T-cell (primary cell): ENCODE measurements around the gene SLC27A2. TPM values are rescaled to one million over a fixed set of nuclear protein-coding genes. Genes with fewer than 3 reads are reported as not detected.
A peak's percentile ranks its signal among the peaks of the same experiment; 100 is the strongest.

Experiments used
- ATAC-seq, 4 experiments: fragments of 200-7000 bp in 3 of 4; fragments of 150-1000 bp in 1 of 4; cut with Tn5 transposase; replicated peaks in 1 of 4; 1 replicate in 3 of 4; 2 replicates in 1 of 4; pipeline ENCODE4 v1.10.0; 2021; ENCODE audit warnings: moderate library complexity in 3 of 4, mild to moderate bottlenecking in 2 of 4, moderate number of reproducible peaks in 1 of 4
- CTCF ChIA-PET, 2 donors: fragments of 300-600 bp; sonication (Branson Sonifier 250); formaldehyde crosslinking; loops; one replicate each; lab custom pipeline; 2022; ENCODE audit warnings: antibody characterized with exemption in 2 of 2; lab: Charles Lee
- POLR2A ChIA-PET, 2 donors: fragments of 300-600 bp; sonication (Branson Sonifier 250); formaldehyde crosslinking; loops; one replicate each; lab custom pipeline; 2022; ENCODE audit warnings: antibody characterized with exemption in 2 of 2; lab: Charles Lee
- DNase-seq, 35 experiments: peaks; one replicate each; pipeline versions ENCODE4 v3.0.0 to v3.0.0-alpha.2; 2013 to 2023
- H3K27ac ChIP-seq: one replicate; pipeline ENCODE4 v1.5.1; 2013; ENCODE audit warnings: low read length
- H3K27me3 ChIP-seq, 2 experiments: replicated peaks in 1 of 2; 1 replicate in 1 of 2; 2 replicates in 1 of 2; pipeline versions ENCODE4 v1.6.1 to v1.7.0; 2013; ENCODE audit warnings: low read length in 1 of 2, mixed read lengths in 1 of 2; ENCODE audit not compliant: control insufficient read depth in 2 of 2, insufficient read depth in 2 of 2; ENCODE audit errors: extremely low read depth in 1 of 2
- H3K36me3 ChIP-seq, 2 donors: 1 replicate in 1 of 2; 2 replicates in 1 of 2; pipeline versions ENCODE4 v1.6.1 to v1.7.0; 2013; ENCODE audit warnings: low read length in 1 of 2; ENCODE audit not compliant: control insufficient read depth in 2 of 2, insufficient read depth in 1 of 2; ENCODE audit errors: extremely low read depth in 1 of 2
- H3K4me1 ChIP-seq, 2 experiments: 1 replicate in 1 of 2; 2 replicates in 1 of 2; pipeline versions ENCODE4 v1.6.1 to v1.7.0; 2013; ENCODE audit warnings: low read length in 2 of 2, mixed read lengths in 1 of 2; ENCODE audit not compliant: insufficient read depth in 2 of 2, control insufficient read depth in 1 of 2; ENCODE audit errors: extremely low read depth in 1 of 2
- H3K4me3 ChIP-seq, 2 donors: 1 replicate in 1 of 2; 2 replicates in 1 of 2; pipeline versions ENCODE4 v1.5.1 to v1.7.0; 2013; ENCODE audit warnings: mild to moderate bottlenecking in 2 of 2, low read length in 1 of 2, moderate library complexity in 1 of 2; ENCODE audit not compliant: control insufficient read depth in 1 of 2; ENCODE audit errors: extremely low read depth in 1 of 2
- H3K9me3 ChIP-seq: 2 replicates; pipeline ENCODE4 v1.7.0; 2013
- H3K27ac Mint-ChIP-seq, 2 donors: one replicate each; pipeline ENCODE4 v1.8.0; 2020 to 2021; ENCODE audit warnings: mild to moderate bottlenecking in 2 of 2, mixed read lengths in 2 of 2
- H3K27me3 Mint-ChIP-seq, 2 donors: one replicate each; pipeline ENCODE4 v1.8.0; 2021 to 2022; ENCODE audit warnings: mixed read lengths in 2 of 2
- H3K36me3 Mint-ChIP-seq: one replicate; pipeline ENCODE4 v1.8.0; 2021; ENCODE audit warnings: mixed read lengths
- H3K4me1 Mint-ChIP-seq, 3 donors: one replicate each; pipeline ENCODE4 v1.8.0; 2020 to 2022; ENCODE audit warnings: mixed read lengths in 3 of 3, mild to moderate bottlenecking in 1 of 3
- H3K4me3 Mint-ChIP-seq, 3 donors: one replicate each; pipeline ENCODE4 v1.8.0; 2020 to 2022; ENCODE audit warnings: mild to moderate bottlenecking in 3 of 3, mixed read lengths in 3 of 3, moderate library complexity in 3 of 3
- H3K9me3 Mint-ChIP-seq, 3 donors: one replicate each; pipeline ENCODE4 v1.8.0; 2020 to 2022; ENCODE audit warnings: mixed read lengths in 3 of 3
- WGBS: methylation state at CpG from one replicate; pipeline ENCODE4 v1.1.5; 2013; ENCODE audit warnings: missing lambda C conversion rate; ENCODE audit not compliant: insufficient coverage; 5-methylcytosine and 5-hydroxymethylcytosine counted together
- total RNA-seq, 35 experiments: library from RNA in 6 of 35; stranded (reverse) in 6 of 35; fragments of 120-200 nt in 1 of 35; gene quantifications; one replicate each; pipeline versions ENCODE4 v1.2.1 to v1.2.4 and lab custom pipeline; 2013 to 2026

SLC27A2 gene
- total RNA-seq, 5 donors from 2014 or later (not counting 1 experiment from before 2014, with no cell fraction given): 0.56 to 1.1 (median 0.70) TPM

- CTCF ChIA-PET: interaction anchor here in 1 of 2 donors (0.5 kb wide), 1 partner anchor 601 kb away, joined by 5 read pairs; no protein-coding TSS in a partner anchor
- no peaks in the 10 kb centered on the region for H3K36me3 ChIP-seq
- no peak for DNase-seq
- Mint-ChIP-seq H3K4me1 (peaks cover 15 to 18% (median 18%) of the 10 kb centered on the region in 3 donors), H3K27ac (no peak overlapping the region), H3K36me3 (no peaks in the 10 kb centered on the region), H3K9me3 (no peaks in the 10 kb centered on the region), H3K27me3 (peaks cover 25 to 33% of the 10 kb centered on the region in 2 donors), H3K4me3 (peak overlapping the region in 2 of 3 donors; percentile 14 to 27)
- H3K4me1 ChIP-seq: peaks cover 0 to 14% of the 10 kb centered on the region in 2 experiments
- 89% methylated on average over 6 of the region's 7 CpGs for WGBS
- H3K4me3 ChIP-seq: no peak overlapping the region
- POLR2A ChIA-PET: no interaction called here
- H3K9me3 ChIP-seq: no peaks in the 10 kb centered on the region
- H3K27me3 ChIP-seq: peaks cover 0 to 18% of the 10 kb centered on the region in 2 experiments
- ATAC-seq: no peak
- no peak overlapping the region for H3K27ac ChIP-seq
These were observed 1.4 kb upstream of the SLC27A2 start for GRCh38 chr15:50180582-50180981.

GRCh38 chr15:50181201-50181968 is 611 bp upstream of the SLC27A2 start:
- no peak overlapping the region for H3K27ac ChIP-seq
- no peaks in the 10 kb centered on the region for H3K36me3 Mint-ChIP-seq
- peak overlapping the region in 1 of 2 donors; percentile 79 for H3K4me3 ChIP-seq
- ATAC-seq (no peak), DNase-seq (no peak)
- peak overlapping the region; percentile 50 to 97 (median 86) for H3K4me3 Mint-ChIP-seq
- peaks cover 0 to 14% of the 10 kb centered on the region in 2 experiments for H3K4me1 ChIP-seq
- ChIA-PET POLR2A (no interaction called here), CTCF (interaction anchor here in 1 of 2 donors (2.0 kb wide), 1 partner anchor 134 kb away, joined by 14 read pairs; no protein-coding TSS in a partner anchor)
- H3K4me1 Mint-ChIP-seq: peaks cover 15 to 18% (median 18%) of the 10 kb centered on the region in 3 donors
- H3K9me3 ChIP-seq: no peaks in the 10 kb centered on the region
- H3K36me3 ChIP-seq: no peaks in the 10 kb centered on the region
- peaks cover 25 to 33% of the 10 kb centered on the region in 2 donors for H3K27me3 Mint-ChIP-seq
- WGBS: 74% methylated on average over 9 of the region's 16 CpGs
- no peak overlapping the region for H3K27ac Mint-ChIP-seq
- H3K9me3 Mint-ChIP-seq: no peaks in the 10 kb centered on the region
- peaks cover 0 to 18% of the 10 kb centered on the region in 2 experiments for H3K27me3 ChIP-seq

DNA sequence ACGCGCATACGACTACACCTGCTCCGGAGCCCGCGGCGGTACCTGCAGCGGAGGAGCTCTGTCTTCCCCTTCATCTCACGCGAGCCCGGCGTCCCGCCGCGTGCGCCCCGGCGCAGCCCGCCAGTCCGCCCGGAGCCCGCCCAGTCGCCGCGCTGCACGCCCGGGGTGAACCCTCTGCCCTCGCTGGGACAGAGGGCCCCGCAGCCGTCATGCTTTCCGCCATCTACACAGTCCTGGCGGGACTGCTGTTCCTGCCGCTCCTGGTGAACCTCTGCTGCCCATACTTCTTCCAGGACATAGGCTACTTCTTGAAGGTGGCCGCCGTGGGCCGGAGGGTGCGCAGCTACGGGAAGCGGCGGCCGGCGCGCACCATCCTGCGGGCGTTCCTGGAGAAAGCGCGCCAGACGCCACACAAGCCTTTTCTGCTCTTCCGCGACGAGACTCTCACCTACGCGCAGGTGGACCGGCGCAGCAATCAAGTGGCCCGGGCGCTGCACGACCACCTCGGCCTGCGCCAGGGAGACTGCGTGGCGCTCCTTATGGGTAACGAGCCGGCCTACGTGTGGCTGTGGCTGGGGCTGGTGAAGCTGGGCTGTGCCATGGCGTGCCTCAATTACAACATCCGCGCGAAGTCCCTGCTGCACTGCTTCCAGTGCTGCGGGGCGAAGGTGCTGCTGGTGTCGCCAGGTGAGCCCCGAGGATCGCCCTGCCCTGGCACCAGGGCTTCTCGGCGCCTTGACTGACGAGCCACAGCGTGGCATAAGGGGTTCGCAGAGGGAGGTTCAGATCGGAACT is 420 bp downstream of the SLC27A2 start:
- Histone ChIP-seq H3K27ac (no peak overlapping the region), H3K9me3 (no peaks in the 10 kb centered on the region), H3K4me1 (peaks cover 0 to 14% of the 10 kb centered on the region in 2 experiments), H3K27me3 (peaks cover 0 to 18% of the 10 kb centered on the region in 2 experiments), H3K4me3 (peak overlapping the region; percentile 52 to 79), H3K36me3 (no peaks in the 10 kb centered on the region)
- 1% methylated on average over 78 of the region's 80 CpGs for WGBS
- H3K27me3 Mint-ChIP-seq: peaks cover 29 to 35% of the 10 kb centered on the region in 2 donors
- CTCF ChIA-PET: interaction anchor here in 1 of 2 donors (0.5 to 2.0 kb wide), 3 partner anchors 133 to 171 kb away, joined by 3 to 14 read pairs (median 3); no protein-coding TSS in a partner anchor
- H3K4me3 Mint-ChIP-seq: peak overlapping the region; percentile 82 to 97 (median 86)
- no peaks in the 10 kb centered on the region for H3K9me3 Mint-ChIP-seq
- no peaks in the 10 kb centered on the region for H3K36me3 Mint-ChIP-seq
- peak; percentile 68 to 76 (median 70) for ATAC-seq
- DNase-seq: peak in 29 of 35 experiments; percentile 5 to 59 (median 23)
- POLR2A ChIA-PET: interaction anchor here in 1 of 2 donors (0.5 kb wide), 1 partner anchor 1050 kb away, joined by 3 read pairs; no protein-coding TSS in a partner anchor
- H3K4me1 Mint-ChIP-seq: peaks cover 15 to 18% (median 18%) of the 10 kb centered on the region in 3 donors
- H3K27ac Mint-ChIP-seq: no peak overlapping the region

DNA sequence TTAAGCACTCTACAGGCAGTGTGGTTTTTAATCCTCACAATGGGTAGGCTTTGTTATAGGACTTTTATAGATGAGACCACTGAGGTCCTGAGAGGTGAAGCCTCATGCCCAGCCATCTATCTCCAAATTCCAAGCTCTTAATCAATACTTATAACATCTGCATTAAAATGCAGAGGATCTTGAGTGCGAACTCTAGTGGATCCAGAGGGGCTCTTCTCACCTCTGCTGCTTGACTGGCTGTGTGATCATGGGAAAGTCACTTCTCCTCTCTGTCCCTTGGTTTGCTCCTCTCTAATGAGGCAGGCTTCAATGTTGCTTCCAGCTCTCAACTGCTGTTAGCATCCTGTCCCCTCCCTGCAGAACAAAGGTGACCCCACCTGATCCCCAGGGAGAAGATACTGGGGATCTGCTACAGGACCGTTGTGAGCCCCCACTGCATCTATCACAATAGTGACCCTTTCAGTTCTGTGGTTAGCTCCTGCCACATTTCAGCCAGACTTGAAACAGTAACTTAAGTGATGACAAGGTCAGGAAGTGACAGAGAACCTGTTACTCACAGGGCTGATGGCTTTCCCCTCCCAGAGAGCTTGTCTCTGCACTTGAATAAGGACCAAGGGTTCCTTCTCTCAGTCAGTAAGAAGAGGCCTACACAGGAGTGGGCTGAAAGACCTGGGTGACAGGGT is 1.3 kb downstream of the SLC27A2 start:
- no peak overlapping the region for H3K27ac ChIP-seq
- H3K4me1 ChIP-seq: peaks cover 0 to 14% of the 10 kb centered on the region in 2 experiments
- H3K27me3 ChIP-seq: peaks cover 0 to 18% of the 10 kb centered on the region in 2 experiments
- peaks cover 29 to 31% of the 10 kb centered on the region in 2 donors for H3K27me3 Mint-ChIP-seq
- CTCF ChIA-PET: interaction anchor here in 1 of 2 donors (0.9 to 2.0 kb wide), 2 partner anchors 133 to 134 kb away, joined by 3 to 14 read pairs; no protein-coding TSS in a partner anchor
- no CpG with 5 or more reads among the region's 2 CpGs for WGBS
- no peaks in the 10 kb centered on the region for H3K36me3 Mint-ChIP-seq
- H3K9me3 ChIP-seq: no peaks in the 10 kb centered on the region
- peak overlapping the region; percentile 82 to 97 (median 86) for H3K4me3 Mint-ChIP-seq
- ATAC-seq: no peak
- peak overlapping the region; percentile 52 to 79 for H3K4me3 ChIP-seq
- H3K9me3 Mint-ChIP-seq: no peaks in the 10 kb centered on the region
- peak in 1 of 35 experiments; percentile 7 for DNase-seq
- H3K27ac Mint-ChIP-seq: no peak overlapping the region
- no peaks in the 10 kb centered on the region for H3K36me3 ChIP-seq
- POLR2A ChIA-PET: interaction anchor here in 1 of 2 donors (0.5 kb wide), 1 partner anchor 1051 kb away, joined by 3 read pairs; no protein-coding TSS in a partner anchor
- peaks cover 15 to 18% (median 18%) of the 10 kb centered on the region in 3 donors for H3K4me1 Mint-ChIP-seq

GRCh38 chr15:50184863-50185504 is 3.0 kb downstream of the SLC27A2 start:
- H3K4me3 ChIP-seq: no peak overlapping the region
- CTCF ChIA-PET: interaction anchor here (0.6 to 0.9 kb wide), 5 partner anchors 12 to 900 kb away, joined by 3 to 6 read pairs (median 3); no protein-coding TSS in a partner anchor
- Mint-ChIP-seq H3K4me1 (peaks cover 15 to 18% (median 18%) of the 10 kb centered on the region in 3 donors), H3K9me3 (no peaks in the 10 kb centered on the region), H3K4me3 (no peak overlapping the region), H3K27ac (no peak overlapping the region), H3K36me3 (no peaks in the 10 kb centered on the region), H3K27me3 (peaks cover 29 to 31% of the 10 kb centered on the region in 2 donors)
- POLR2A ChIA-PET: interaction anchor here (0.6 kb wide), 3 partner anchors 66 to 1737 kb away, joined by 3 to 4 read pairs (median 3); no protein-coding TSS in a partner anchor
- no peaks in the 10 kb centered on the region for H3K36me3 ChIP-seq
- ATAC-seq: no peak
- H3K4me1 ChIP-seq: peaks cover 0 to 14% of the 10 kb centered on the region in 2 experiments
- H3K27ac ChIP-seq: no peak overlapping the region
- H3K9me3 ChIP-seq: no peaks in the 10 kb centered on the region
- no CpG with 5 or more reads among the region's 3 CpGs for WGBS
- no peak for DNase-seq
- peaks cover 0 to 18% of the 10 kb centered on the region in 2 experiments for H3K27me3 ChIP-seq
